Cardiac fibroblast (primary cell): ENCODE data around the gene MDFIC.

Experiments used
- DNase-seq, 2 donors: peaks; one replicate each; pipeline versions ENCODE4 v3.0.0 to v3.0.0-alpha.2; 2010; ENCODE audit warnings: low read depth in 2 of 2
- H3K4me3 ChIP-seq, 2 donors: replicated peaks in 1 of 2; 1 replicate in 1 of 2; 2 replicates in 1 of 2; pipeline ENCODE4 v1.5.1; 2011; ENCODE audit warnings: low read depth in 2 of 2, low read length in 2 of 2, mild to moderate bottlenecking in 2 of 2, moderate library complexity in 1 of 2
- CTCF ChIP-seq: IDR thresholded peaks from one replicate; pipeline ENCODE4 v1.5.1; 2011; ENCODE audit warnings: low read depth, mild to moderate bottlenecking, low read length, inconsistent platforms

Gene MDFIC

DNA sequence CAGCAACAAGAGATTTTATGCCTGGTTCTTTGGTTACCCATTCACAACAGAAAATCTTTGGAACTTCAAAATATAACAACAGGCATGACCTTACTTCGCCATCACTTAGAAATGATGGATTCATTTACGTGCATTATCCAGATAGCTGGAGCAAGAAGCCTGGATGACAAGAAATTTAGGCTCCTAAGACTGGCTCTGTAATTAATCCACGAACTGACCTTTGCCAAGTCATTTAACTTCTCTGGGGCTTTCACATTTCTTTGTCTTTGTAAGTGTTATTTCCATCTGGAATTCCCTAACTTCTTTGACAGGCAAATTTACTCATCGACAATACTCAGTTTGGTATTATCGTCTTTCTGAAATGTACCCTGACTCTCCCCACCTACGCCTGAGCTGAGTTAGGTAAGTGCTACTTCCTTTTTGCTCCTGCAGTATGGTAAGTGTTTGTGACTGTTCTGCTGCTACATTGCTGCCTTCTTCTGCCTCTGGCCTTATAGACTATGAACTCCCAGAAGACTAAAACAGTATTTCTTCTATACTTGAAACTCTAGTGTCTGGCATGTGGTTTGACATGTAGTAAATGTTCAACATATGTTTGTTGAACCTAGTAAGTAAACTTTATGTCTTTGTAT is 5.5 kb upstream of the MDFIC start:
- H3K4me3 ChIP-seq = no peak overlapping the region
- DNase-seq = no peak
- TF ChIP-seq CTCF = no peak

- TF ChIP-seq CTCF = no peak
- no peak for DNase-seq
- no peak overlapping the region for H3K4me3 ChIP-seq
Measured at GRCh38 chr7:114917211-114917839, 4.6 kb upstream of the MDFIC start.

DNA sequence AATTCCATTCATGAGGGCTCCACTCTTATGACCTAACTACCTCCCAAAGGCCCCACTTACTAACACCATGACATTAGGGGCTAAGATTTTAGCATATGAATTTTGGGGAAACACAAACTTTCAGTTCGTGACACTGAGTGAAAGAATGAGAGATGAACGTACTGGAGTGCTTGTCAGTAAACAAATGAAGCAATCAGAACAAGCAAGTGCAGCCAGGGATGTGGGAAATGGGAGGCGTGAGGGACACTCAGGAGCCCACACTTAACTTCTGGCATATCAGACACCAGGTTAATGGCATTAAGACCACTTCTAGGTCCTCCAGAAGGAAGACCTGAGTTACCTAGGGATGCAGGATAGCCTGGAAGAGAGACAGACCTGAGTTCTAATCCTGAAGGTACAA is 2.3 kb upstream of the MDFIC start:
- H3K4me3 ChIP-seq = no peak overlapping the region
- DNase-seq = no peak
- no peak for TF ChIP-seq CTCF

- DNase-seq = no peak
- no peak for TF ChIP-seq CTCF
Measured at GRCh38 chr7:114921631-114922025, 266 bp upstream of the MDFIC start.

GRCh38 chr7:114922652-114923402 is 933 bp downstream of the MDFIC start:
- TF ChIP-seq CTCF = no peak
- peak overlapping the region; percentile 77 to 81 for H3K4me3 ChIP-seq
- DNase-seq = peak; percentile 78 to 88

More at GRCh38 chr7:114921631-114922025, 266 bp upstream of the MDFIC start:
- H3K4me3 ChIP-seq = peak overlapping the region in 1 of 2 donors; percentile 77

- DNase-seq = no peak
- H3K4me3 ChIP-seq = peak overlapping the region; percentile 77 to 81
- TF ChIP-seq CTCF = no peak
Measured at GRCh38 chr7:114923403-114923713, 1.5 kb downstream of the MDFIC start.
